HCT116 (cell line): ENCODE results near the gene GRM5.

Experiments
- CEBPB ChIP-seq: IDR thresholded peaks from 2 replicates; pipeline ENCODE4 v1.6.1; 2012; ENCODE audit warnings: low read depth
- CTCF ChIP-seq, 3 experiments: fragments of 200-600 bp in 1 of 3; sonication (generic) in 1 of 3; IDR thresholded peaks in 2 of 3; conservative IDR thresholded peaks in 1 of 3; 2 replicates each; pipeline ENCODE4 v1.5.1; 2012 to 2017; ENCODE audit warnings: low read depth in 2 of 3, low read length in 2 of 3, antibody characterized with exemption in 1 of 3, borderline replicate concordance in 1 of 3, control low read depth in 1 of 3, mild to moderate bottlenecking in 1 of 3, mixed read lengths in 1 of 3, mixed run types in 1 of 3, moderate library complexity in 1 of 3; ENCODE audit not compliant: insufficient read depth in 1 of 3
- EZH2 ChIP-seq: fragments of 200-600 bp; sonication (generic); IDR thresholded peaks from 2 replicates; pipeline ENCODE4 v1.6.1; 2017; ENCODE audit warnings: antibody characterized with exemption, mixed run types
- MAX ChIP-seq: IDR thresholded peaks from 2 replicates; pipeline ENCODE4 v1.6.1; 2012
- POLR2A ChIP-seq: IDR thresholded peaks from 2 replicates; pipeline ENCODE4 v1.7.0; 2011; ENCODE audit warnings: borderline replicate concordance; ENCODE audit not compliant: insufficient read depth, insufficient read length; ENCODE audit errors: extremely low read depth
- POLR2AphosphoS5 ChIP-seq: IDR thresholded peaks from 2 replicates; pipeline ENCODE4 v1.6.1; 2011; ENCODE audit warnings: mild to moderate bottlenecking, low read depth, low read length, moderate library complexity
- RAD21 ChIP-seq: IDR thresholded peaks from 2 replicates; pipeline ENCODE4 v1.6.1; 2012; ENCODE audit warnings: low read depth, mild to moderate bottlenecking
- SIN3A ChIP-seq: IDR thresholded peaks from 2 replicates; pipeline ENCODE4 v1.6.1; 2012; ENCODE audit warnings: low read depth
- SP1 ChIP-seq: IDR thresholded peaks from 2 replicates; pipeline ENCODE4 v1.6.1; 2012; ENCODE audit warnings: low read depth
- TCF7L2 ChIP-seq: IDR thresholded peaks from 2 replicates; pipeline ENCODE4 v1.7.0; 2011; ENCODE audit warnings: borderline replicate concordance, inconsistent platforms; ENCODE audit not compliant: insufficient read depth, insufficient read length; ENCODE audit errors: extremely low read depth
- ZNF274 ChIP-seq: fragments of 200-500 bp; sonication (Bioruptor generic); IDR thresholded peaks from 2 replicates; pipeline ENCODE4 v1.6.1; 2014; ENCODE audit warnings: mild to moderate bottlenecking, low read depth, low read length, inconsistent platforms
- TF ChIP-seq, protein P1 (sequence below): IDR thresholded peaks from 2 replicates; pipeline ENCODE4 v1.6.1; 2012; ENCODE audit warnings: low read depth

- TF ChIP-seq POLR2A (no peak), CEBPB (no peak), EZH2 (no peak), CTCF (IDR thresholded peaks at IDR 0.05 in 2 of 3, conservative IDR thresholded peaks at IDR 0.05 in 1 of 3; ENCODE audit: borderline replicate concordance in 1 of 3, insufficient read depth in 1 of 3, low read depth in 2 of 3, low read length in 2 of 3) (no peak), MAX (no peak), ZNF274 (no peak), TCF7L2 (no peak), RAD21 (no peak), SIN3A (no peak), POLR2AphosphoS5 (no peak), SP1 (no peak)
- TF ChIP-seq, protein P1, sequence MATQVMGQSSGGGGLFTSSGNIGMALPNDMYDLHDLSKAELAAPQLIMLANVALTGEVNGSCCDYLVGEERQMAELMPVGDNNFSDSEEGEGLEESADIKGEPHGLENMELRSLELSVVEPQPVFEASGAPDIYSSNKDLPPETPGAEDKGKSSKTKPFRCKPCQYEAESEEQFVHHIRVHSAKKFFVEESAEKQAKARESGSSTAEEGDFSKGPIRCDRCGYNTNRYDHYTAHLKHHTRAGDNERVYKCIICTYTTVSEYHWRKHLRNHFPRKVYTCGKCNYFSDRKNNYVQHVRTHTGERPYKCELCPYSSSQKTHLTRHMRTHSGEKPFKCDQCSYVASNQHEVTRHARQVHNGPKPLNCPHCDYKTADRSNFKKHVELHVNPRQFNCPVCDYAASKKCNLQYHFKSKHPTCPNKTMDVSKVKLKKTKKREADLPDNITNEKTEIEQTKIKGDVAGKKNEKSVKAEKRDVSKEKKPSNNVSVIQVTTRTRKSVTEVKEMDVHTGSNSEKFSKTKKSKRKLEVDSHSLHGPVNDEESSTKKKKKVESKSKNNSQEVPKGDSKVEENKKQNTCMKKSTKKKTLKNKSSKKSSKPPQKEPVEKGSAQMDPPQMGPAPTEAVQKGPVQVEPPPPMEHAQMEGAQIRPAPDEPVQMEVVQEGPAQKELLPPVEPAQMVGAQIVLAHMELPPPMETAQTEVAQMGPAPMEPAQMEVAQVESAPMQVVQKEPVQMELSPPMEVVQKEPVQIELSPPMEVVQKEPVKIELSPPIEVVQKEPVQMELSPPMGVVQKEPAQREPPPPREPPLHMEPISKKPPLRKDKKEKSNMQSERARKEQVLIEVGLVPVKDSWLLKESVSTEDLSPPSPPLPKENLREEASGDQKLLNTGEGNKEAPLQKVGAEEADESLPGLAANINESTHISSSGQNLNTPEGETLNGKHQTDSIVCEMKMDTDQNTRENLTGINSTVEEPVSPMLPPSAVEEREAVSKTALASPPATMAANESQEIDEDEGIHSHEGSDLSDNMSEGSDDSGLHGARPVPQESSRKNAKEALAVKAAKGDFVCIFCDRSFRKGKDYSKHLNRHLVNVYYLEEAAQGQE: no peak
Measured at GRCh38 chr11:88575916-88576315, 489.9 kb downstream of the GRM5 start.
